Muscle of back (tissue), 11 donors: Measurements from ENCODE around the gene POLR3GL. TPM values are rescaled to one million over a fixed set of nuclear protein-coding genes. Genes with fewer than 3 reads are reported as not detected.
A peak's percentile ranks its signal among the peaks of the same experiment; 100 is the strongest.

Experiments
- DNase-seq, 3 donors: peaks; one replicate each; pipeline versions ENCODE4 v3.0.0 to v3.0.0-alpha.2; 2013
- polyA plus RNA-seq, 10 donors: library from polyadenylated mRNA; unstranded; fragments of 120-200 nt; gene quantifications; one replicate each; pipeline ENCODE4 v1.2.1, GENCODE V29; 2013; ENCODE audit not compliant: insufficient read length in 10 of 10

The POLR3GL gene
- polyA plus RNA-seq, 10 donors = 32.9 to 41.1 (median 37.8) TPM

GRCh38 chr1:145990249-145990855 is 25.9 kb downstream of the POLR3GL start:
- DNase-seq = peak in 1 of 3 donors; percentile 17

- peak in 1 of 3 donors; percentile 58 for DNase-seq
These were observed 27.4 kb downstream of the POLR3GL start for GRCh38 chr1:145991735-145992412.

- DNase-seq = peak in 1 of 3 donors; percentile 13
These were observed 28.0 kb downstream of the POLR3GL start for GRCh38 chr1:145992502-145992936.

- DNase-seq = no peak
These were observed 28.6 kb downstream of the POLR3GL start for GRCh38 chr1:145992958-145993617.

GRCh38 chr1:145993618-145994390 is 29.3 kb downstream of the POLR3GL start:
- no peak for DNase-seq

- no peak for DNase-seq
These were observed 30.1 kb downstream of the POLR3GL start for GRCh38 chr1:145994391-145995120.

- DNase-seq = no peak
These were observed 30.8 kb downstream of the POLR3GL start for GRCh38 chr1:145995148-145995881.

GRCh38 chr1:145995964-145996432 is 31.5 kb downstream of the POLR3GL start:
- DNase-seq = no peak

GRCh38 chr1:145996433-145997015 is 32.0 kb downstream of the POLR3GL start, which contains the start of gene TXNIP:
Gene TXNIP, minus strand, starts transcription at chr1:145996579. Its CDS starts 313 bp downstream, at chr1:145996266.
- peak; percentile 99 for DNase-seq

- no peak for DNase-seq
These were observed 32.7 kb downstream of the POLR3GL start for GRCh38 chr1:145997016-145997717.

GRCh38 chr1:145997718-145998023 is 33.2 kb downstream of the POLR3GL start:
- DNase-seq = no peak

GRCh38 chr1:145999321-146000024 is 35.0 kb downstream of the POLR3GL start:
- no peak for DNase-seq

- DNase-seq = no peak
These were observed 37.2 kb downstream of the POLR3GL start for GRCh38 chr1:146001709-146002108.

- no peak for DNase-seq
These were observed 43.1 kb downstream of the POLR3GL start for GRCh38 chr1:146007489-146008133.

- no peak for DNase-seq
These were observed 45.7 kb downstream of the POLR3GL start for GRCh38 chr1:146010126-146010738.

- peak; percentile 76 to 83 (median 83) for DNase-seq
These were observed 48.4 kb downstream of the POLR3GL start for GRCh38 chr1:146012703-146013558.

GRCh38 chr1:146013559-146013922 is 49.1 kb downstream of the POLR3GL start:
- no peak for DNase-seq
